ENCODE data around the gene RASIP1. TPM values are rescaled to one million over a fixed set of nuclear protein-coding genes. Genes with fewer than 3 reads are reported as not detected.
A peak's percentile ranks its signal among the peaks of the same experiment; 100 is the strongest.

Gene RASIP1
- total and polyA plus RNA-seq, 2 of the 8 experiments (the other 6 are each of a cell fraction or from before 2014, with no cell fraction given) = 9.3 to 11.4 TPM

- Histone ChIP-seq H3K9me3 (ENCODE audit: insufficient read depth in 2 of 2, low read depth in 1 of 2, low read length in 1 of 2) (peaks cover 0 to 3% of the 10 kb centered on the region in 2 experiments; a peak in 1 of 4 replicates), H4K5ac (ENCODE audit: insufficient read length, low read depth, low read length) (no peak overlapping the region), H3K4ac (replicated peaks; ENCODE audit: insufficient read length, low read depth, low read length) (no peak overlapping the region), H2BK5ac (ENCODE audit: low read depth, low read length) (no peak overlapping the region), H4K20me1 (replicated peaks in 1 of 2; ENCODE audit: control insufficient read depth in 1 of 2, insufficient read depth in 2 of 2, low read length in 2 of 2) (peaks cover 0 to 4% of the 10 kb centered on the region in 2 experiments), H2BK20ac (ENCODE audit: low read length) (no peak overlapping the region), H4K8ac (ENCODE audit: extremely low read depth, insufficient read depth, low read length) (no peak overlapping the region), H3K23ac (ENCODE audit: insufficient read length) (no peak overlapping the region), H3K4me1 (replicated peaks in 1 of 4; ENCODE audit: control insufficient read depth in 3 of 4, insufficient read depth in 4 of 4, low read length in 3 of 4) (peaks cover 2 to 23% (median 19%) of the 10 kb centered on the region in 4 experiments), H3K79me1 (ENCODE audit: low read depth, low read length) (no peaks in the 10 kb centered on the region), H3K56ac (replicated peaks; ENCODE audit: insufficient read length, low read depth, low read length) (no peak overlapping the region), H3K27me3 (replicated peaks in 1 of 4; ENCODE audit: control insufficient read depth in 3 of 4, extremely low read depth in 1 of 4, insufficient read depth in 3 of 4, low read length in 3 of 4) (peaks cover 0 to 5% (median 3%) of the 10 kb centered on the region in 4 experiments; a peak in 2 of 7 replicates), H3K27ac (ENCODE audit: low read depth, low read length) (no peak overlapping the region), H4K91ac (replicated peaks; ENCODE audit: insufficient read length, low read length) (no peak overlapping the region), H2AK5ac (ENCODE audit: low read depth, low read length) (no peak overlapping the region), H3K4me2 (ENCODE audit: insufficient read depth in 1 of 2, low read depth in 2 of 2, low read length in 2 of 2) (no peak overlapping the region), H3K79me2 (ENCODE audit: control insufficient read depth in 1 of 2, insufficient read depth in 2 of 2, low read length in 2 of 2) (no peaks in the 10 kb centered on the region; a peak in 1 of 4 replicates), H2BK120ac (replicated peaks; ENCODE audit: low read depth, low read length) (no peak overlapping the region), H2AFZ (ENCODE audit: low read length) (no peak overlapping the region), H3K23me2 (ENCODE audit: low read depth, low read length) (peaks cover 24% of the 10 kb centered on the region; the same call in 1 of the 2 replicates), H2BK12ac (ENCODE audit: low read depth, low read length) (no peak overlapping the region), H2BK15ac (ENCODE audit: low read length) (0 out of 2 replicates have a peak overlapping the region, but pooled peaks have one; percentile 46), H3K4me3 (ENCODE audit: extremely low read depth in 1 of 4, insufficient read depth in 2 of 4, low read depth in 3 of 4, low read length in 4 of 4) (no peak overlapping the region), H3K14ac (ENCODE audit: insufficient read length) (no peak overlapping the region), H3K18ac (ENCODE audit: extremely low read depth, low read length) (no peak overlapping the region), H3K36me3 (ENCODE audit: control insufficient read depth in 2 of 4, insufficient read depth in 4 of 4, low read length in 3 of 4) (no peaks in the 10 kb centered on the region), H3K9ac (replicated peaks in 1 of 4; ENCODE audit: extremely low read depth in 1 of 4, low read depth in 3 of 4, low read length in 3 of 4) (no peak overlapping the region)
- ChIA-PET CTCF (ENCODE audit: partially characterized antibody) (interaction anchor here (0.9 to 1.5 kb wide), 5 partner anchors 9 to 124 kb away, joined by 3 to 4 read pairs (median 3); no protein-coding TSS in a partner anchor), POLR2A (ENCODE audit: partially characterized antibody) (interaction anchor here (1.4 kb wide), 1 partner anchor 26 kb away, joined by 5 read pairs; the partner anchor contains the start of gene CA11)
- 93% methylated on average over 4 of the region's 10 CpGs; no CpG with 5 or more reads in 1 of the 2 experiments for WGBS, 2 experiments (ENCODE audit: extremely low coverage in 1 of 2, insufficient coverage in 1 of 2, insufficient read length in 1 of 2, insufficient replicate concordance in 2 of 2, low coverage in 1 of 2, low lambda C conversion rate in 2 of 2, missing lambda C conversion rate in 1 of 2)
- FAIRE-seq (no peak), DNase-seq (ENCODE audit: low read depth in 1 of 2, low spot score in 2 of 2) (no peak)
- no peak for TF ChIP-seq KDM1A (IDR thresholded peaks at IDR 0.05; ENCODE audit: borderline replicate concordance, low read length)
- TF ChIP-seq RXRA (IDR thresholded peaks at IDR 0.05; ENCODE audit: insufficient read depth, low read depth, low read length) = no peak
- no peak for TF ChIP-seq RNF2 (IDR thresholded peaks at IDR 0.05; ENCODE audit: borderline replicate concordance, low read depth, low read length, missing control alignments, poor library complexity, severe bottlenecking)
- no peak for TF ChIP-seq SIN3A (conservative IDR thresholded peaks at IDR 0.05 in 1 of 2, IDR thresholded peaks at IDR 0.05 in 1 of 2; ENCODE audit: low read depth in 1 of 2, low read length in 2 of 2)
- TF ChIP-seq ASH2L (IDR thresholded peaks at IDR 0.05; ENCODE audit: low read length) = no peak
- no peak for TF ChIP-seq KDM4A (IDR thresholded peaks at IDR 0.05; ENCODE audit: low read depth, low read length, severe bottlenecking)
- TF ChIP-seq SAP30 (IDR thresholded peaks at IDR 0.05; ENCODE audit: insufficient read depth, insufficient replicate concordance, low read length) = no peak
- TF ChIP-seq, protein P1, sequence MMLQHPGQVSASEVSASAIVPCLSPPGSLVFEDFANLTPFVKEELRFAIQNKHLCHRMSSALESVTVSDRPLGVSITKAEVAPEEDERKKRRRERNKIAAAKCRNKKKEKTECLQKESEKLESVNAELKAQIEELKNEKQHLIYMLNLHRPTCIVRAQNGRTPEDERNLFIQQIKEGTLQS (IDR thresholded peaks at IDR 0.05; ENCODE audit: insufficient read depth, low read depth, low read length) = no peak
- TF ChIP-seq HDAC2 (IDR thresholded peaks at IDR 0.05; ENCODE audit: borderline replicate concordance in 1 of 2, low read depth in 2 of 2, low read length in 2 of 2) = no peak
- no peak for TF ChIP-seq JUND (IDR thresholded peaks at IDR 0.05; ENCODE audit: low read length)
- no peak for TF ChIP-seq SRF (IDR thresholded peaks at IDR 0.05; ENCODE audit: low read depth, low read length)
Observed at GRCh38 chr19:48671446-48671995, 68.9 kb downstream of the RASIP1 start.

Data from H1 (cell line).